OCI-LY7 (cell line): Measurements from ENCODE around the gene IQGAP3.

Experiments
- EZH2phosphoT487 ChIP-seq: fragments of 200-600 bp; sonication (generic); IDR thresholded peaks from 2 replicates; pipeline ENCODE4 v1.6.1; 2018; ENCODE audit warnings: low read depth, borderline replicate concordance, mild to moderate bottlenecking, mixed run types, antibody characterized with exemption, low read length, moderate library complexity, mixed read lengths
- TF ChIP-seq, protein P1 (sequence below): fragments of 200-600 bp; sonication (generic); conservative IDR thresholded peaks from 2 replicates; pipeline ENCODE4 v1.5.1; 2014; ENCODE audit warnings: mild to moderate bottlenecking, antibody characterized with exemption, low read length, moderate library complexity, mixed read lengths

GRCh38 chr1:156527584-156527983 is 44.8 kb downstream of the IQGAP3 start:
- TF ChIP-seq, protein P1, sequence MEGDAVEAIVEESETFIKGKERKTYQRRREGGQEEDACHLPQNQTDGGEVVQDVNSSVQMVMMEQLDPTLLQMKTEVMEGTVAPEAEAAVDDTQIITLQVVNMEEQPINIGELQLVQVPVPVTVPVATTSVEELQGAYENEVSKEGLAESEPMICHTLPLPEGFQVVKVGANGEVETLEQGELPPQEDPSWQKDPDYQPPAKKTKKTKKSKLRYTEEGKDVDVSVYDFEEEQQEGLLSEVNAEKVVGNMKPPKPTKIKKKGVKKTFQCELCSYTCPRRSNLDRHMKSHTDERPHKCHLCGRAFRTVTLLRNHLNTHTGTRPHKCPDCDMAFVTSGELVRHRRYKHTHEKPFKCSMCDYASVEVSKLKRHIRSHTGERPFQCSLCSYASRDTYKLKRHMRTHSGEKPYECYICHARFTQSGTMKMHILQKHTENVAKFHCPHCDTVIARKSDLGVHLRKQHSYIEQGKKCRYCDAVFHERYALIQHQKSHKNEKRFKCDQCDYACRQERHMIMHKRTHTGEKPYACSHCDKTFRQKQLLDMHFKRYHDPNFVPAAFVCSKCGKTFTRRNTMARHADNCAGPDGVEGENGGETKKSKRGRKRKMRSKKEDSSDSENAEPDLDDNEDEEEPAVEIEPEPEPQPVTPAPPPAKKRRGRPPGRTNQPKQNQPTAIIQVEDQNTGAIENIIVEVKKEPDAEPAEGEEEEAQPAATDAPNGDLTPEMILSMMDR, result no peak
- no peak for TF ChIP-seq EZH2phosphoT487
